HG02884 (cell line): ENCODE measurements around the gene ACP1.
"Not testable (repeated sequence)": the region's sequence is repeated elsewhere in the genome, so short reads cannot be mapped to it uniquely, and the experiment has no call there.

Experiments used
- ATAC-seq: cut with Tn5 transposase; IDR thresholded peaks from one replicate; pipeline ENCODE4 v1.9.1; 2021; ENCODE audit warnings: mild to moderate bottlenecking, moderate library complexity; ENCODE audit not compliant: unreplicated experiment

ACP1 gene

DNA sequence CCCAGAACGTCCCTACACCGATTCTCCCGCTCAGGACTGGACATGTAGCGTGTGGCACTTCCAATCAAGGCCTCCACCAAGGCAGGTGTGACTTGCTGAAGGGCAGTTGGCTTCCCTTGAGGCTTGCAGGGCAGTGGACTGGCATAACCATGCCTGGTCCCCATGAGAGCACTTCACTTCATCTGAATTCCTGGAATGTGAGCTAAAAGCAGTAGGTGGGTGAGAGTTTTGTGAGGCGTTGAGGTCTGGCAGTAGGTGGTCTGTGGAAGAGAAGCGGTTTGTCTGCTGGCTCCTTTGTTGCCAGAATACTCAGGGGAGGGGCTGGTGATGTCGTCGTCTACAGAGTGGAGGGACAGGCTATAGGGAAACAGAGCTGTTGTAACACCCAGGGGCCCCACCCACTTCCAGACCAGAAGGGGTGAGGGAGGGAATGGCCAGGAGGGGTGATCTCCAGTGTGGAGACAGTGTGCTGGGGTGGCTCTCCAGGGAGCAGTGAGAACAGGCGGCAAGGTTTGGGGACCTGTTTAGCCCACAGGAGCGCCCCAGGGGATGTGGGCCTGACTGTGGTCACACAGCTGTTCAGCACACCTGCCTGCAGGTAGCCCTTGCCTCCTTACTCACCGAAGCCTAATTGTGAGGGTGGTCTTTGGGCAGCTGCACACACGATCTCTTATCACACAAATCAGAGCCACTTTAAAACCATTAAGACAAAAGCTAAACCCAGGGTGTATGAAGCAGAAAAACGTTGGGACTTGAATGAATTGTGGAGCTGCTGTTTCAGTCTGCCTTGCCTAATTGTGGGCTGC, 44.6 kb downstream of the ACP1 start:
- ATAC-seq, result no peak

- ATAC-seq, result no peak
Measured at GRCh38 chr2:309954-310510, 45.3 kb downstream of the ACP1 start.

- no peak for ATAC-seq
Measured at GRCh38 chr2:310994-311393, 46.2 kb downstream of the ACP1 start.

GRCh38 chr2:313991-314390, 49.2 kb downstream of the ACP1 start:
- ATAC-seq, result no peak

GRCh38 chr2:314561-315336, 50.0 kb downstream of the ACP1 start:
- ATAC-seq, result no peak

DNA sequence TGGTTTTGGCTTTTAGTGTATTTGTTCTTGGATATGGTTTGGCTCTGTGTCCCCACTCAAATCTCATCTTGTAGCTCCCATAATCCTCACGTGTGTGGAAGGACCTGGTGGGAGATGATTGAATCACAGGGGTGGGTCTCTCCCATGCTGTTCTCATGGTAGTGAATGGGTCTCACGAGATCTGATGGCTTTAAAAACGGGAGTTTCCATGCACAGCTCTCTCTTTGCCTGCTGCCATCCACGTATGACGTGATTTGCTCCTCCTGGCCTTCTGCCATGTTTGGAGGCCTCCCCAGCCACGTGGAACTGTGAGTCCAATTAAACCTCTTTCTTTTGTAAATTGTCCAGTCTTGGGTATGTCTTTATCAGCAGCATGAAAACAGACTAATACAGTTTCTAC, 51.2 kb downstream of the ACP1 start:
- not testable (repeated sequence) for ATAC-seq

- no peak for ATAC-seq
Measured at GRCh38 chr2:316381-316780, 51.6 kb downstream of the ACP1 start.

GRCh38 chr2:317501-318424, 53.0 kb downstream of the ACP1 start:
- no peak for ATAC-seq

- ATAC-seq, result no peak
Measured at GRCh38 chr2:319059-319600, 54.4 kb downstream of the ACP1 start.

DNA sequence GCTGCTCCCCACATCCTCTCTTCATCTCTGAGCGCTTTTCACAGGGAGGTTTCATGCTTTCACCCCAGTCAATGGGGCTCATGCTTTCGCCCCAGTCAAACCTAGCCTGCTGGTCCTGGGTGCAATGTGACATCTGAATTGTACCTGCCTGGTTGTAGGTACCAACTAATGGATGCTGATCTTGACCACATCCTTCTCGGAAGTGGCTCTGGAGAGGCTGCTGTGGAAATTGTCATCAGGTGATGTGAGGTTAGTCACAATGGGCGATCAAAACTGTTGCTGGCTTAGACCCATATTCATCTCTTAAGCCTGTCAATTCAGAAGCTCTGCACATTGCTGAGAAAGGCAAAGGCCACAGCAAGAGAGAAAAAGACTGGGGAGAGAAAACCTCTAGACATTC, 55.8 kb downstream of the ACP1 start:
- no peak for ATAC-seq

GRCh38 chr2:322326-322725, 57.6 kb downstream of the ACP1 start:
- ATAC-seq, result no peak

DNA sequence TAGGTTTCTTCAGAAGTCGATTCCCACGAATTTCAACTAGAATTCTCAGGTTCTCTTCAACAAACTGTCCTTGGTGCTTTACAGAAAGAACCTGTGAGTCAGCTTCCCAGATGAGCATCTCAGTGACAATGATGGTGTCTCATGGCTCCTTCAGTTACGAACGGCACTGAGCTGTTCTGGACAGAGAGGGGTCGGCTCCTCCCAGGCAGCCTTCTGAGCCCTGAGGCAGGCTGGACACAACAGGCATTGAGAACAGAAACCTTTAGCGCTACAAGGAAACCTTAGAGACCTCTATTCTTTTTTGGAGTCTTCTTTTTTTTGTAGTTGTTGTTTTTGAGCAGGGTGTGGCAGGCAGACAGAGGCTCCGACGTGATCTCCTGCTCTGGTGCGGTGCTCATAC, 58.3 kb downstream of the ACP1 start:
- no peak for ATAC-seq
